ENCODE data around the gene LMF1.
"Not testable (repeated sequence)": the region's sequence is repeated elsewhere in the genome, so short reads cannot be mapped to it uniquely, and the experiment has no call there.

LMF1 gene

GRCh38 chr16:973366-973765 is 2.6 kb upstream of the LMF1 start:
- DNase-seq (ENCODE audit: insufficient read length, low spot score) (no peak), FAIRE-seq (no peak)

DNA sequence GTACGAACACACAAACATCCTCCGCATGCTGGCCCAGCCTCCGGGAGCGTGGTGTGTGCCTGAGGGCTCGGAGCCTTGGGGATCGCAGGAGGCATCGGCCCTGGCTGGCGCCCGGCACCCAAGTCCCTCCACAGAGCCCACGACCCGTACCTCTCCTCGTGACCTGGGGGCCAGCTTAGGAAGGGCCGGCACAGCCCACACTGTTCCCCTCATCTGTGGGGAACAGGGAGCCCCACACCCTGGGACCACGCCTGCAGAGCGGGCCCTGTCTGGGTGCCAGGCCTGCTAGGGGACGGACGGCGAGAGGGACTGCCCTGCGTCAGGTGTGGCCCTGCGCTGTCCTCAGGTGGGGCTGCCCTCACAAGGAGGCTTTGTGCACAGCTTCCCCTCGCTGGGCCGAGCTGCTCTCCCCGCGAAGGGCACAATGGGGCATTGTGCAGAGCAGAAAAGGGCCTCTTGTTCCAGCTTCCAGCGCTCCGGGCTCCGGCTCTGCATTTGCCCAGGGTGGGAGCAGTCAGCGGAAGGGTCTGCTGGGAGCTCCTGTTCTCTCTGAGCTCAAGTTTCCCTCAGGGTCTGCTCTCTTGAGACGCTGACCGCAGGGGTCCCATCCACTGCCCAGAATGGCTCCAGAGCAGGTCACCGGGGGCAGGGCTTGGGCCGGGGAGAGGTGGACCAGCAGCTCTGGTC is 1.7 kb upstream of the LMF1 start:
- no peak for DNase-seq (ENCODE audit: insufficient read length, low spot score)
- FAIRE-seq, result no peak

- FAIRE-seq (no peak), DNase-seq (ENCODE audit: insufficient read length, low spot score) (no peak)
Measured at GRCh38 chr16:971981-972315, 1.2 kb upstream of the LMF1 start.

- FAIRE-seq (no peak), DNase-seq (ENCODE audit: insufficient read length, low spot score) (no peak)
Measured at GRCh38 chr16:971582-971905, 760 bp upstream of the LMF1 start.

- FAIRE-seq, result peak; percentile 42
Measured at GRCh38 chr16:970386-970765, 408 bp downstream of the LMF1 start.

GRCh38 chr16:969508-970385 is 1.0 kb downstream of the LMF1 start:
- FAIRE-seq (no peak), DNase-seq (ENCODE audit: insufficient read length, low spot score) (no peak)

More at GRCh38 chr16:970386-970765, 408 bp downstream of the LMF1 start:
- no peak for DNase-seq (ENCODE audit: insufficient read length, low spot score)

DNA sequence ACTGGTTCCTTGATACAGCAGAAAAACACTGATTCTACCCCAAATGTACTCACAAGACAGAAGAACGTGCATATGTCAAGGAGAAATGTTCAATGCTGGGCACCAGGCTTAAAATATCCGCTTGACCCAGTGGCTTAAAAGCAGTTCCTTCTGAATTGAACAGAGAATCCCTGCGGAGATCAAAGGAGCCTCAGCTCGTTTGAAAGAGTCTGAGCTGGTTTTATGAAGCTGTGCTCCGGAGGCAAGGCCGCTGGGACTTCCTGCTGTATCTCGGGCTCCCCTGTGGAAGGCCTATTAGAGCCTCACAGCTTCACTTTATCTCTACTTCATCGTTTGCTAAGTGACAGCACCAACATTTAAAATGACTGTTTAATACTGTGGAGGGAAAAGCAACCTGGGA is 2.2 kb downstream of the LMF1 start:
- DNase-seq (ENCODE audit: insufficient read length, low spot score), result no peak
- FAIRE-seq, result no peak

- FAIRE-seq (no peak), DNase-seq (ENCODE audit: insufficient read length, low spot score) (no peak)
Measured at GRCh38 chr16:967546-968295, 3.1 kb downstream of the LMF1 start.

- no peak for FAIRE-seq
- DNase-seq (ENCODE audit: insufficient read length, low spot score), result no peak
Measured at GRCh38 chr16:967077-967541, 3.7 kb downstream of the LMF1 start.

GRCh38 chr16:966505-966904 is 4.3 kb downstream of the LMF1 start:
- DNase-seq (ENCODE audit: insufficient read length, low spot score) (no peak), FAIRE-seq (no peak)

- DNase-seq (ENCODE audit: insufficient read length, low spot score) (no peak), FAIRE-seq (no peak)
Measured at GRCh38 chr16:966035-966434, 4.7 kb downstream of the LMF1 start.

DNA sequence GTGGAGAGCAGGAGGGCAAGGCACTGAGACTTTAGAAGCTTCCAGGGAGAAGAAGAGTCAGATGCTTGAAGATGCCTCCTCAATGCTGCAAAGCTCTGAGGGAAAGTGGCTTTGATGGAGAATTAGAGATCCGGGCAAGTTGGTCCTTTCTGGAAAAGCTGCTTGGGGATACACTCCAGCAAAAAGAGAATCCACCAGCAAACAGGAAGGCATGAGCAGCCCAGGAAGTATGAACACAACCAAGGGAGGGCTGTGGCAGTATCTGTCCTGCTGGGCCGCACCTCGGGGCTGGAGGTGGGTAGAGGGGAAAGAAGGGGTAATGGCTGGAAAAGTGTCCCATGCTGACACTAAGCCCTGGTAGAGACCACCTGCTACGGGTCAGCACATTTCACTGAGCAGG is 5.3 kb downstream of the LMF1 start:
- FAIRE-seq (no peak), DNase-seq (ENCODE audit: insufficient read length, low spot score) (no peak)

GRCh38 chr16:965036-965395 is 5.8 kb downstream of the LMF1 start:
- FAIRE-seq (no peak), DNase-seq (ENCODE audit: insufficient read length, low spot score) (no peak)

GRCh38 chr16:964356-965035 is 6.3 kb downstream of the LMF1 start:
- DNase-seq (ENCODE audit: insufficient read length, low spot score) (no peak), FAIRE-seq (no peak)

DNA sequence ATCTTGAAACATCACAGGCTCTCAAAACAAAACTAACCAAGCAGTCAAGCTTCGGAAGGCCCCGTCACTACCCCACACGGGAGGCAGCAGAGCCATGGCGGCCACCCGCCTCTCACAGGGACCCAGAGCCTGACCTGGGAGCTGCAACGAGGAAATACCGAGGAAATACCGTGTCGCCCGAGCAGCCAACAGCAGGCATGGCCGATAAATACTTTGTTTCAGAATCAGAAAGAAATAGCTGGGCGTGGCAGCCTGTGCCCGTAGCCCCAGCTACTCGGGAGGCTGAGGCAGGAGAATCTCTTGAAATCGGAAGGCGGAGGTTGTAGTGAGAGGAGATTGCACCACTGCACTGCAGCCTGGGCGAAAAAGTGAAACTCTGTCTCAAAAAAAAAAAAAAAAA is 6.9 kb downstream of the LMF1 start:
- FAIRE-seq (no peak), DNase-seq (ENCODE audit: insufficient read length, low spot score) (no peak)

- no peak for FAIRE-seq
- DNase-seq (ENCODE audit: insufficient read length, low spot score), result no peak
Measured at GRCh38 chr16:962901-963814, 7.6 kb downstream of the LMF1 start.

GRCh38 chr16:962366-962765 is 8.4 kb downstream of the LMF1 start:
- FAIRE-seq, result no peak
- no peak for DNase-seq (ENCODE audit: insufficient read length, low spot score)

GRCh38 chr16:959232-960040 is 11.3 kb downstream of the LMF1 start:
- DNase-seq (ENCODE audit: insufficient read length, low spot score) (no peak), FAIRE-seq (no peak)

DNA sequence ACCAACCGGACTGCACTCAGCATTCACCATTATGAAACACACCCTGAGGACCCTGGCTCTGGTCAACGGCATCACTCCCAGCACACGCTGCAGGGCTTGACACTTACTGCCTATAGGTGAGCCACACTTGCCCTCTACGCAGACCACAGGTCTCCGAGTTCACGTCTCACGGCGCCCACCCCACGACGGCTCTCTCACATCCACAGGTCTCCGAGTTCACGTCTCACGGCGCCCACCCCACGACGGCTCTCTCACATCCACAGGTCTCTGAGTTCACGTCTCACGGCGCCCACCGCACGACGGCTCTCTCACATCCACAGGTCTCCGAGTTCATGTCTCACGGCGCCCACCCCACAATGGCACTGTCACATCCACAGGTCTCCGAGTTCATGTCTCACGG is 15.0 kb downstream of the LMF1 start:
- not testable (repeated sequence) for FAIRE-seq; DNase-seq (ENCODE audit: insufficient read length, low spot score)

All from GM19239 (cell line).